ENCODE measurements around the gene CHST8. TPM values are rescaled to one million over a fixed set of nuclear protein-coding genes. Genes with fewer than 3 reads are reported as not detected.
A peak's percentile ranks its signal among the peaks of the same experiment; 100 is the strongest.

Gene CHST8
- total RNA-seq, 2 experiments from 2014 or later = not detected

DNA sequence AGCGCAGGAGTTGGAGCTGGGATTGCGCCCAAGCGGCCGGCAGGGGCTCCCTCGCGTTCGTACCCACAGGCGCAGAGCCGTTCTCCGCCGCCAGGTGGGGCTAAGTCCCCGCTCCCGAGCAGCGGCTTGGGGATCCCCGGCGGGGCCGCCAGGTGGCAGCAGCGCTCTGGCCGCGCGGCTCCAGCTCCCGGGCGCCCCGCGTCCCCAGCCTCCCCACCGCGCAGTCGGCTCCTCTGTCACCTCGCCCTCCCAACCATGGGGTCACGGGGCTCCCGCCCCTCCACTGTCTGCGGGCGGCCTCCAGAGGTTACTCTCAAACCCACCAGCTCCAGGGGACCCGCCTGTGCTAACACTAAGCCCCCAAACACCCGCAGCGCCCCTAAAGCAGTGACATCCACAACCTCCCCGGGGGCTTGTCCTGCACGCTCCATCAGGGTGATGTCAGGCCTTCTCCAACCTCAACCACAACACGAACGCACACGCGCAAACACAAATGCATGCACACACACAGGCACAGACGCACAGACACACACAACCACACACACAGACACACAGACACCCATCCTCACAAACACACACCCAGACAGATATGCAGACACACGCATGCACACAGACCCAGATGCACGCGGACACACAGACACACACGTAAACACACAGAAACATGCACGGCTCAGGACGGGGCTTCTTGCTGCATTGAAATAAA is 156.5 kb downstream of the CHST8 start:
- ChIA-PET POLR2A (no interaction called here), CTCF (interaction anchor here (0.6 to 2.6 kb wide), 64 partner anchors 9 to 648 kb away, joined by 3 to 21 read pairs (median 4); partner anchors contain the start of genes CEBPG and KCTD15)
- Mint-ChIP-seq H3K27ac (no peak overlapping the region), H3K4me3 (no peak overlapping the region), H3K36me3 (ENCODE audit: low read depth) (no peaks in the 10 kb centered on the region), H3K4me1 (peaks cover 5% of the 10 kb centered on the region), H3K9me3 (no peaks in the 10 kb centered on the region), H3K27me3 (peaks cover 11% of the 10 kb centered on the region)
- peak; percentile 84 for DNase-seq

DNA sequence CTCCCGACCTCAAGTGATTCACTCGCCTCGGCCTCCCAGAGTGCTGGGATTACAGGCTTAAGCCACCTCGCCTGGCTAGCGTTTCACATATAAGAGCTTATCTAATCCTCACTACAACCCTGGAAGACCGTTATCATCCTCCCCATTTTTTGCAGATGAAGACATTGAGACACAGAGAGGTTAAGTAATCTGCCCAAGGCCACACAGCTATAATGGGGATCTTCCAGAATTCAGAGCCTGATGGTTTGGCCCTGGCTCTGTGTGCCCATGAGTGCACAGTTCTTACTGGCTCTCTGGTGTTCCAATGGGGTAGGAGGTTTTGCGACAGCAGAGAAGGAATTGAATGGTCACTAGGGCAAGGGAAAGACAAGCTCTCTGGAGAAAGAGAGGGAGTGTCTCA is 158.1 kb downstream of the CHST8 start:
- POLR2A ChIA-PET = no interaction called here

GRCh38 chr19:33780251-33780650 is 158.5 kb downstream of the CHST8 start:
- no peak for DNase-seq
- CTCF ChIA-PET = interaction anchor here (1.3 kb wide), 1 partner anchor 11 kb away, joined by 3 read pairs; no protein-coding TSS in a partner anchor
- no peak overlapping the region for H3K27ac Mint-ChIP-seq
- H3K4me3 Mint-ChIP-seq = no peak overlapping the region
- no peaks in the 10 kb centered on the region for H3K9me3 Mint-ChIP-seq
- H3K4me1 Mint-ChIP-seq = peaks cover 11% of the 10 kb centered on the region
- POLR2A ChIA-PET = no interaction called here
- H3K36me3 Mint-ChIP-seq (ENCODE audit: low read depth) = no peaks in the 10 kb centered on the region
- H3K27me3 Mint-ChIP-seq = peaks cover 11% of the 10 kb centered on the region

More for the DNA sequence above, 158.1 kb downstream of the CHST8 start:
- Mint-ChIP-seq H3K36me3 (ENCODE audit: low read depth) (no peaks in the 10 kb centered on the region), H3K27me3 (peaks cover 11% of the 10 kb centered on the region), H3K4me1 (peaks cover 7% of the 10 kb centered on the region), H3K9me3 (no peaks in the 10 kb centered on the region), H3K4me3 (no peak overlapping the region), H3K27ac (no peak overlapping the region)
- CTCF ChIA-PET = interaction anchor here (1.3 to 1.6 kb wide), 2 partner anchors 10 to 368 kb away, joined by 3 read pairs; no protein-coding TSS in a partner anchor
- DNase-seq = no peak

DNA sequence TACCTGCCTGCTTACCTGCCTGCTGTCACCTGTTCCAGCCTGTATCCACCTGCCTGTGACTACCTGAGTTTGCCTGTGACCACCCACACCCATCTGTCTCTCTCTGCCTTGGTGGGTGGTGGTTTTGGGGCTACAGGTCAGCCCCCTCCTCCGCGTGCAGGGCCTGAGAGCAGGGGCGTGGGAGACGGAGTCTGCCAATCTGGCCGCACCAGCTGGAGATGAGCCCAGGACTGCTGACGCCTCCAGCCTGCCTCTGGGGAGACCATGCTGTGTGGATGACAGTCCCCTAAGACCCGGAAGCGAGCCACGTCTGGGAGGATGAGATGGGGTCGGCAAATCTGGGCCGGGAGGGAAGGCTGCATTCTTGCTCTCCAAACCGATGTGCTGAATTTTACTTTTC is 159.0 kb downstream of the CHST8 start:
- CTCF ChIA-PET = no interaction called here
- no peak overlapping the region for H3K4me3 Mint-ChIP-seq
- no peak for DNase-seq
- POLR2A ChIA-PET = no interaction called here
- H3K36me3 Mint-ChIP-seq (ENCODE audit: low read depth) = no peaks in the 10 kb centered on the region
- no peak overlapping the region for H3K27ac Mint-ChIP-seq
- H3K4me1 Mint-ChIP-seq = peaks cover 16% of the 10 kb centered on the region
- peaks cover 11% of the 10 kb centered on the region for H3K27me3 Mint-ChIP-seq
- H3K9me3 Mint-ChIP-seq = no peaks in the 10 kb centered on the region

DNA sequence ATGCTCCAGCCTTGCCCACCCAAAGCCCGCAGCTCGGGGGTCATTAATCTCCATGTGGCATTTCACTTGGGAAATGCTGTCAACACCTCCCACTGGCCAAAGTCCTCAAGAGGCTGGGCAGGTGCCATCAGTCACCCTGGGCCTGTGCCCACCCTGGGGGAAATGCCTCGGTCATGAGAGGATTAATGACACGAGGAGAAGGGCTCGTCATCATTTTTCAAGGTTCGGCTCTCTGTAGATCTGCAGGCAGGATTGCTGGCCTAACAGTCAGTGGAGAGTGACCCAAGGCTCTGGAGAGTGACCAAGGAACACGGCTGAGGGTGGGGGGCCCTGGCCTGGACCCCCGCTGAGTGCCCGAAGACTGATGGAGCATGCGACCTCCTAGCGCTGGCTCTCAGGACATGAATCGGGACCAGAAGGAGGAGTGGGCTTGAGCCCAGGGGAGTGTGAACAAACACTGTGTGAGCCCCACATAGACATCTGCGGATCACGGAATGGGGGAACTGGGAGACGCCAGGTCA is 159.7 kb downstream of the CHST8 start:
- no peak for DNase-seq
- Mint-ChIP-seq H3K27ac (no peak overlapping the region), H3K9me3 (no peaks in the 10 kb centered on the region), H3K27me3 (peaks cover 11% of the 10 kb centered on the region), H3K4me1 (peaks cover 20% of the 10 kb centered on the region), H3K36me3 (ENCODE audit: low read depth) (no peaks in the 10 kb centered on the region), H3K4me3 (no peak overlapping the region)
- ChIA-PET CTCF (no interaction called here), POLR2A (no interaction called here)

- peaks cover 20% of the 10 kb centered on the region for H3K4me1 Mint-ChIP-seq
- peaks cover 13% of the 10 kb centered on the region for H3K27me3 Mint-ChIP-seq
- no peak for DNase-seq
- ChIA-PET POLR2A (no interaction called here), CTCF (no interaction called here)
- H3K9me3 Mint-ChIP-seq = no peaks in the 10 kb centered on the region
- H3K4me3 Mint-ChIP-seq = no peak overlapping the region
- H3K27ac Mint-ChIP-seq = no peak overlapping the region
- no peaks in the 10 kb centered on the region for H3K36me3 Mint-ChIP-seq (ENCODE audit: low read depth)
These were observed 160.2 kb downstream of the CHST8 start for GRCh38 chr19:33781996-33782395.

- POLR2A ChIA-PET = no interaction called here
- no peaks in the 10 kb centered on the region for H3K9me3 Mint-ChIP-seq
- no peak for DNase-seq
- no peak overlapping the region for H3K27ac Mint-ChIP-seq
- H3K4me3 Mint-ChIP-seq = no peak overlapping the region
- CTCF ChIA-PET = no interaction called here
- no peaks in the 10 kb centered on the region for H3K36me3 Mint-ChIP-seq (ENCODE audit: low read depth)
- peaks cover 12% of the 10 kb centered on the region for H3K27me3 Mint-ChIP-seq
- peaks cover 14% of the 10 kb centered on the region for H3K4me1 Mint-ChIP-seq
These were observed 162.7 kb downstream of the CHST8 start for GRCh38 chr19:33784432-33784831.

DNA sequence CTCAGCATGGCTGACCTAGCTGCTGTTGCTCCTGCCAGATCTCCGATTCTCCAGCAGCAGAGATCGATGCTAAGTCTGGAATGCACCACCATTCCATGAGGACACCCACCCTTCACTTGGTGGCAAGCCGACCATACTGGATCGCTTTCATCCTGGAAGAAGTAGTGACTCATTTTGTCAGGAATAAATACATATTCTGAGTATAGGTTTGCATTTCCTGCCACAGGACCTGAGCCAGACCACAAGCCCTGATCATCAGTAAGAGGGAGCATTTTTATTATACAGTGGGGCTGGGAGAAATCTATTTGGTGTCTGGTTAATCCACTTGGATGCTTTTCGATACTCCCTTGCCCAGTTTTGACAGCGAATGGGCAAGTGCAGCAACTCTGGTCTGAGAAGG is 164.0 kb downstream of the CHST8 start:
- Mint-ChIP-seq H3K4me3 (no peak overlapping the region), H3K36me3 (ENCODE audit: low read depth) (no peaks in the 10 kb centered on the region), H3K4me1 (peaks cover 14% of the 10 kb centered on the region), H3K9me3 (no peaks in the 10 kb centered on the region), H3K27ac (no peak overlapping the region), H3K27me3 (peaks cover 12% of the 10 kb centered on the region)
- no peak for DNase-seq
- ChIA-PET POLR2A (no interaction called here), CTCF (interaction anchor here (0.5 to 4.6 kb wide), 3 partner anchors 8 to 323 kb away, joined by 5 to 21 read pairs (median 7); no protein-coding TSS in a partner anchor)

DNA sequence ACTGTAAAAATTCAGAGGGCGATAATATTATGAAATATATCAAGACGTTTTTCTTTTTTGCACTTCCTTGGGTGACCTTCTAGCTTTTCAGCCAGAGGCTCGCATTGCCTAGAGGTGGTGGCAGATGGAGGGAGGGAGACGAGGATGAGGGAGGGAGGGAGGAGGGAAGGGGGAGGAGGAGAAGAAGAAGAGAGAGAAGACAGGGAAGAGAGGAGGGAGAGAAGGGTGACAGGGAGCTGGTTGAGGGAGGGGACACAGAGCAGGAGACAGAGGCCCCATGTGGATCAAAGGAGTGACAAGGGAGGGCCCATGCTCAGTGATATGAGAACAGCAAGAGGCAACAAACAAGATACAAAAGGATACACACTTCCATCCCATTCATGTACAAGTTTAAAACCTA is 166.9 kb downstream of the CHST8 start:
- H3K9me3 Mint-ChIP-seq = no peaks in the 10 kb centered on the region
- CTCF ChIA-PET = interaction anchor here (0.7 to 4.6 kb wide), 2 partner anchors 11 to 49 kb away, joined by 3 to 21 read pairs; no protein-coding TSS in a partner anchor

DNA sequence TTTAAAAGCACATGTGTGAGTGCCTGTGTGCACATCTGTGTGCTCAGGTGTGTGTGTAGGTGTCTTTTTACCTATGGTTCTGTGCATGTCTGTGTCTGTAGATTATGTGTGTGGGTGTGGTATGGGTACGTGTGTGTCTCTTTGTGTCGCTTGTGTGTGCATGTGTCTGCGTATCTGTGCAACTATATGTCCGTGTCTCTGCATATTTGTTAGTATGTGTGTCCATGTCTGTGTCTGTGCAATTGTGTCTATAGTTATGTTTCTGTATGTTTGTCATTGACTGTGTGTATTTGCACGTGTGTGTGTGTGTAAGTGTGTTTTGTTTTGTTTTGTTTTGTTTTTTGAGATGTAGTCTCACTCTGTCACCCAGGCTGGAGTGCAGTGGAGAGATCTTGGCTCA is 167.6 kb downstream of the CHST8 start:
- no peak overlapping the region for H3K4me3 Mint-ChIP-seq
- POLR2A ChIA-PET = no interaction called here
- no peaks in the 10 kb centered on the region for H3K9me3 Mint-ChIP-seq
- DNase-seq = no peak
- peaks cover 14% of the 10 kb centered on the region for H3K4me1 Mint-ChIP-seq
- H3K27ac Mint-ChIP-seq = no peak overlapping the region
- peaks cover 34% of the 10 kb centered on the region for H3K27me3 Mint-ChIP-seq
- H3K36me3 Mint-ChIP-seq (ENCODE audit: low read depth) = no peaks in the 10 kb centered on the region
- CTCF ChIA-PET = interaction anchor here (4.6 kb wide), 1 partner anchor 11 kb away, joined by 21 read pairs; no protein-coding TSS in a partner anchor

More for the DNA sequence above, 166.9 kb downstream of the CHST8 start:
- no peak for DNase-seq
- H3K27ac Mint-ChIP-seq = no peak overlapping the region
- POLR2A ChIA-PET = no interaction called here
- H3K4me1 Mint-ChIP-seq = peaks cover 14% of the 10 kb centered on the region
- H3K27me3 Mint-ChIP-seq = peaks cover 29% of the 10 kb centered on the region
- no peak overlapping the region for H3K4me3 Mint-ChIP-seq
- H3K36me3 Mint-ChIP-seq (ENCODE audit: low read depth) = no peaks in the 10 kb centered on the region

DNA sequence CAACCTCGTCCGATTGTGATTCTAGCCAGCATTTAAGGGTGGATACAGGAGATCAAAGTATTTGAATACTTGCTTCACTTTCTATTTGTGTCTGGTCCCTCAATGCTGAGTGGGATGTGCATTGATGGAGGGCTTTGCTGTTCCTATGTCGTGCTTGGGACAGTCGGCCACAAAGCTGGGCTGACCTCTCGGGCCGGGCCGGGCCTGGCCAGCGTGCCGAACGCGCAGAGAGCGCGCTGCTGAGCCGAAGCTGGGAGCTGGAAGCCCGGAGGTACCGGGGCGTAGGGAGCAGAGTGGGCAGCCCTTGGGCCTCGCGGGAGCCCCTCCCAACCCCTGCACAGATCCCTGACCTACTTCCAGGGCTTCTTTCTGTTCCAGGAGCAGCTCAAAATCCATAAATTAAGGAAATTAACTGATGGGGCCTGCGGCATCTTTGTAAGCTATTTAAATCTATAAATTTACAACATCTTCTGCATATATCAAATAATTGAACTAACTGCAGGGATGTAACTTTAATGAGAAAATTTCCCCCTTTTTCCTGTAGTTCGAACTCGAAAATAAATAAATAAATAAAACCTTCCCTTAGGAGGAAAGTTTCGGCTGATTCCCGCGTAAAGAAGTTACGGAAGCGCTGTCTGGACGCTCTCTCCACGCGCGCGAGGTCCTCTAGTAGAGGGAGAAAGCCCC is 173.1 kb downstream of the CHST8 start:
- Mint-ChIP-seq H3K4me3 (peak overlapping the region; percentile 58), H3K36me3 (ENCODE audit: low read depth) (no peaks in the 10 kb centered on the region), H3K4me1 (peaks cover 2% of the 10 kb centered on the region), H3K27me3 (peaks cover 46% of the 10 kb centered on the region), H3K27ac (no peak overlapping the region), H3K9me3 (no peaks in the 10 kb centered on the region)
- DNase-seq = no peak
- CTCF ChIA-PET = interaction anchor here (0.6 to 3.8 kb wide), 6 partner anchors 9 to 437 kb away, joined by 3 to 19 read pairs (median 6); no protein-coding TSS in a partner anchor
- POLR2A ChIA-PET = no interaction called here

GRCh38 chr19:33795370-33796163 is 173.8 kb downstream of the CHST8 start:
- DNase-seq = peak; percentile 31
- ChIA-PET POLR2A (no interaction called here), CTCF (interaction anchor here (0.7 to 3.8 kb wide), 6 partner anchors 9 to 348 kb away, joined by 3 to 19 read pairs (median 6); no protein-coding TSS in a partner anchor)
- Mint-ChIP-seq H3K4me1 (peaks cover 2% of the 10 kb centered on the region), H3K9me3 (no peaks in the 10 kb centered on the region), H3K4me3 (peak overlapping the region; percentile 64), H3K27ac (peak overlapping the region; percentile 57), H3K36me3 (ENCODE audit: low read depth) (no peaks in the 10 kb centered on the region), H3K27me3 (peaks cover 46% of the 10 kb centered on the region)
